WTC11 (cell line): ENCODE data around the gene INPP5A. TPM values are rescaled to one million over a fixed set of nuclear protein-coding genes. Genes with fewer than 3 reads are reported as not detected.

Experiments used
- ATAC-seq: fragments of 200-7000 bp; cut with Tn5 transposase; 2 replicates; pipeline ENCODE4 v1.10.0; 2021; ENCODE audit warnings: mild to moderate bottlenecking, moderate library complexity
- CTCF ChIA-PET: fragments of 300-600 bp; sonication (Branson Sonifier 250); formaldehyde crosslinking; loops from one replicate; lab custom pipeline; 2021; ENCODE audit warnings: antibody characterized with exemption; lab: Charles Lee
- POLR2A ChIA-PET: fragments of 350-600 bp; sonication (Branson Sonifier 250); formaldehyde crosslinking; loops from one replicate; lab custom pipeline; 2021; ENCODE audit warnings: antibody characterized with exemption; lab: Charles Lee
- DNase-seq: peaks from one replicate; pipeline ENCODE4 v3.0.0; 2021; ENCODE audit warnings: low spot score
- H3K27ac Mint-ChIP-seq: 2 replicates; pipeline ENCODE4 v1.8.0; 2021; ENCODE audit warnings: mixed read lengths
- H3K27me3 Mint-ChIP-seq: 2 replicates; pipeline ENCODE4 v1.8.0; 2021; ENCODE audit warnings: low read depth, mild to moderate bottlenecking, moderate library complexity, mixed read lengths
- H3K36me3 Mint-ChIP-seq: 2 replicates; pipeline ENCODE4 v1.8.0; 2021; ENCODE audit warnings: mixed read lengths
- H3K4me1 Mint-ChIP-seq: 2 replicates; pipeline ENCODE4 v1.8.0; 2022; ENCODE audit warnings: mixed read lengths
- H3K4me3 Mint-ChIP-seq: 2 replicates; pipeline ENCODE4 v1.8.0; 2021; ENCODE audit warnings: mild to moderate bottlenecking, moderate library complexity, mixed read lengths
- H3K9me3 Mint-ChIP-seq: 2 replicates; pipeline ENCODE4 v1.8.0; 2021; ENCODE audit warnings: mixed read lengths
- CREB1 ChIP-seq: sonication (generic); formaldehyde crosslinking; IDR thresholded peaks from 2 replicates; pipeline ENCODE4 v1.8.0; 2023; ENCODE audit warnings: mild to moderate bottlenecking, missing genetic modification reagents
- CREM ChIP-seq: sonication (generic); formaldehyde crosslinking; IDR thresholded peaks from 2 replicates; pipeline ENCODE4 v1.8.1; 2022; ENCODE audit warnings: mild to moderate bottlenecking, missing genetic modification reagents, moderate library complexity
- FOXK1 ChIP-seq: sonication (generic); formaldehyde crosslinking; IDR thresholded peaks from 2 replicates; pipeline ENCODE4 v1.8.0; 2022; ENCODE audit warnings: mild to moderate bottlenecking, moderate library complexity, missing genetic modification reagents
- FOXP1 ChIP-seq: sonication (generic); formaldehyde crosslinking; IDR thresholded peaks from 2 replicates; pipeline ENCODE4 v1.8.0; 2022; ENCODE audit warnings: missing genetic modification reagents, mild to moderate bottlenecking, moderate library complexity, borderline replicate concordance
- GRHL2 ChIP-seq: fragments of 250-450 bp; sonication (Bioruptor Pico); IDR thresholded peaks from 2 replicates; pipeline ENCODE4 v1.8.0; 2022; ENCODE audit warnings: mild to moderate bottlenecking, moderate library complexity; ENCODE audit not compliant: insufficient replicate concordance, severe bottlenecking
- KAT7 ChIP-seq: sonication (generic); formaldehyde crosslinking; IDR thresholded peaks from 2 replicates; pipeline ENCODE4 v1.8.1; 2023; ENCODE audit warnings: missing genetic modification reagents, mild to moderate bottlenecking, borderline replicate concordance
- MXD4 ChIP-seq: fragments of 250-450 bp; sonication (Bioruptor Pico); IDR thresholded peaks from 2 replicates; pipeline ENCODE4 v1.8.0; 2021; ENCODE audit warnings: mild to moderate bottlenecking, moderate library complexity, borderline replicate concordance
- NR1H2 ChIP-seq: sonication (generic); formaldehyde crosslinking; IDR thresholded peaks from 2 replicates; pipeline ENCODE4 v1.9.0; 2021; ENCODE audit warnings: mild to moderate bottlenecking, moderate library complexity, missing genetic modification reagents
- PRRX2 ChIP-seq: fragments of 250-450 bp; sonication (Bioruptor Pico); IDR thresholded peaks from 2 replicates; pipeline ENCODE4 v1.8.0; 2021; ENCODE audit warnings: mild to moderate bottlenecking
- SMAD4 ChIP-seq: sonication (generic); formaldehyde crosslinking; IDR thresholded peaks from 2 replicates; pipeline ENCODE4 v1.8.0; 2022; ENCODE audit warnings: mild to moderate bottlenecking, missing genetic modification reagents
- SP1 ChIP-seq: sonication (generic); formaldehyde crosslinking; conservative IDR thresholded peaks from 2 replicates; pipeline ENCODE4 v1.8.1; 2022; ENCODE audit warnings: missing genetic modification reagents
- TEAD1 ChIP-seq: sonication (generic); formaldehyde crosslinking; IDR thresholded peaks from 2 replicates; pipeline ENCODE4 v1.8.0; 2022; ENCODE audit warnings: mild to moderate bottlenecking, missing genetic modification reagents
- USF2 ChIP-seq: sonication (generic); formaldehyde crosslinking; IDR thresholded peaks from 2 replicates; pipeline ENCODE4 v1.8.1; 2023; ENCODE audit warnings: mild to moderate bottlenecking, missing genetic modification reagents, moderate library complexity
- ZNF263 ChIP-seq: sonication (generic); formaldehyde crosslinking; IDR thresholded peaks from 2 replicates; pipeline ENCODE4 v1.8.1; 2022; ENCODE audit warnings: low read depth, mild to moderate bottlenecking, moderate library complexity, missing genetic modification reagents
- ZNF416 ChIP-seq: fragments of 250-450 bp; sonication (Bioruptor Pico); IDR thresholded peaks from 2 replicates; pipeline ENCODE4 v1.9.0; 2021; ENCODE audit warnings: mild to moderate bottlenecking, inconsistent platforms
- total RNA-seq: library from RNA; stranded (reverse); gene quantifications from 3 replicates; pipeline ENCODE4 v1.2.3, GENCODE V29; 2021
- TF ChIP-seq, protein P1 (sequence below): sonication (generic); formaldehyde crosslinking; IDR thresholded peaks from 2 replicates; pipeline ENCODE4 v1.8.1; 2022; ENCODE audit warnings: low read depth, missing genetic modification reagents, borderline replicate concordance
- TF ChIP-seq, protein P2 (sequence below): sonication (generic); formaldehyde crosslinking; IDR thresholded peaks from 2 replicates; pipeline ENCODE4 v1.8.0; 2023; ENCODE audit warnings: missing genetic modification reagents, mild to moderate bottlenecking, borderline replicate concordance
- TF ChIP-seq, protein P3 (sequence below): sonication (generic); formaldehyde crosslinking; IDR thresholded peaks from 2 replicates; pipeline ENCODE4 v1.8.0; 2022; ENCODE audit warnings: mild to moderate bottlenecking, missing genetic modification reagents
- TF ChIP-seq, protein P4 (sequence below): sonication (generic); formaldehyde crosslinking; IDR thresholded peaks from 2 replicates; pipeline ENCODE4 v1.8.0; 2022; ENCODE audit warnings: mild to moderate bottlenecking, missing genetic modification reagents
- TF ChIP-seq, protein P5 (sequence below): sonication (generic); formaldehyde crosslinking; conservative IDR thresholded peaks from 2 replicates; pipeline ENCODE4 v1.8.1; 2023; ENCODE audit warnings: mild to moderate bottlenecking, low read depth, missing genetic modification reagents, moderate library complexity

INPP5A gene
- total RNA-seq, 1 experiment from 2014 or later: 22.1 TPM

- Mint-ChIP-seq H3K4me1 (peaks cover 12% of the 10 kb centered on the region), H3K27ac (no peak overlapping the region), H3K9me3 (no peaks in the 10 kb centered on the region), H3K4me3 (no peak overlapping the region), H3K36me3 (no peaks in the 10 kb centered on the region), H3K27me3 (no peaks in the 10 kb centered on the region)
- CTCF ChIA-PET: interaction anchor here (1.5 kb wide), 1 partner anchor 107 kb away, joined by 3 read pairs; no protein-coding TSS in a partner anchor
- POLR2A ChIA-PET: no interaction called here
- ATAC-seq: no peak
- TF ChIP-seq, protein P1, sequence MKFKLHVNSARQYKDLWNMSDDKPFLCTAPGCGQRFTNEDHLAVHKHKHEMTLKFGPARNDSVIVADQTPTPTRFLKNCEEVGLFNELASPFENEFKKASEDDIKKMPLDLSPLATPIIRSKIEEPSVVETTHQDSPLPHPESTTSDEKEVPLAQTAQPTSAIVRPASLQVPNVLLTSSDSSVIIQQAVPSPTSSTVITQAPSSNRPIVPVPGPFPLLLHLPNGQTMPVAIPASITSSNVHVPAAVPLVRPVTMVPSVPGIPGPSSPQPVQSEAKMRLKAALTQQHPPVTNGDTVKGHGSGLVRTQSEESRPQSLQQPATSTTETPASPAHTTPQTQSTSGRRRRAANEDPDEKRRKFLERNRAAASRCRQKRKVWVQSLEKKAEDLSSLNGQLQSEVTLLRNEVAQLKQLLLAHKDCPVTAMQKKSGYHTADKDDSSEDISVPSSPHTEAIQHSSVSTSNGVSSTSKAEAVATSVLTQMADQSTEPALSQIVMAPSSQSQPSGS (CRISPR knock-in tag): no peak
- TF ChIP-seq CREM (no peak), GRHL2 (no peak), SP1 (no peak), FOXK1 (CRISPR knock-in tag) (no peak), FOXP1 (CRISPR knock-in tag) (no peak), ZNF263 (no peak), PRRX2 (CRISPR knock-in tag) (no peak), SMAD4 (CRISPR knock-in tag) (no peak), USF2 (CRISPR knock-in tag) (no peak), KAT7 (CRISPR knock-in tag) (no peak), NR1H2 (no peak)
- TF ChIP-seq, protein P2, sequence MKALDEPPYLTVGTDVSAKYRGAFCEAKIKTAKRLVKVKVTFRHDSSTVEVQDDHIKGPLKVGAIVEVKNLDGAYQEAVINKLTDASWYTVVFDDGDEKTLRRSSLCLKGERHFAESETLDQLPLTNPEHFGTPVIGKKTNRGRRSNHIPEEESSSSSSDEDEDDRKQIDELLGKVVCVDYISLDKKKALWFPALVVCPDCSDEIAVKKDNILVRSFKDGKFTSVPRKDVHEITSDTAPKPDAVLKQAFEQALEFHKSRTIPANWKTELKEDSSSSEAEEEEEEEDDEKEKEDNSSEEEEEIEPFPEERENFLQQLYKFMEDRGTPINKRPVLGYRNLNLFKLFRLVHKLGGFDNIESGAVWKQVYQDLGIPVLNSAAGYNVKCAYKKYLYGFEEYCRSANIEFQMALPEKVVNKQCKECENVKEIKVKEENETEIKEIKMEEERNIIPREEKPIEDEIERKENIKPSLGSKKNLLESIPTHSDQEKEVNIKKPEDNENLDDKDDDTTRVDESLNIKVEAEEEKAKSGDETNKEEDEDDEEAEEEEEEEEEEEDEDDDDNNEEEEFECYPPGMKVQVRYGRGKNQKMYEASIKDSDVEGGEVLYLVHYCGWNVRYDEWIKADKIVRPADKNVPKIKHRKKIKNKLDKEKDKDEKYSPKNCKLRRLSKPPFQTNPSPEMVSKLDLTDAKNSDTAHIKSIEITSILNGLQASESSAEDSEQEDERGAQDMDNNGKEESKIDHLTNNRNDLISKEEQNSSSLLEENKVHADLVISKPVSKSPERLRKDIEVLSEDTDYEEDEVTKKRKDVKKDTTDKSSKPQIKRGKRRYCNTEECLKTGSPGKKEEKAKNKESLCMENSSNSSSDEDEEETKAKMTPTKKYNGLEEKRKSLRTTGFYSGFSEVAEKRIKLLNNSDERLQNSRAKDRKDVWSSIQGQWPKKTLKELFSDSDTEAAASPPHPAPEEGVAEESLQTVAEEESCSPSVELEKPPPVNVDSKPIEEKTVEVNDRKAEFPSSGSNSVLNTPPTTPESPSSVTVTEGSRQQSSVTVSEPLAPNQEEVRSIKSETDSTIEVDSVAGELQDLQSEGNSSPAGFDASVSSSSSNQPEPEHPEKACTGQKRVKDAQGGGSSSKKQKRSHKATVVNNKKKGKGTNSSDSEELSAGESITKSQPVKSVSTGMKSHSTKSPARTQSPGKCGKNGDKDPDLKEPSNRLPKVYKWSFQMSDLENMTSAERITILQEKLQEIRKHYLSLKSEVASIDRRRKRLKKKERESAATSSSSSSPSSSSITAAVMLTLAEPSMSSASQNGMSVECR (CRISPR knock-in tag): no peak
- TF ChIP-seq, protein P3, sequence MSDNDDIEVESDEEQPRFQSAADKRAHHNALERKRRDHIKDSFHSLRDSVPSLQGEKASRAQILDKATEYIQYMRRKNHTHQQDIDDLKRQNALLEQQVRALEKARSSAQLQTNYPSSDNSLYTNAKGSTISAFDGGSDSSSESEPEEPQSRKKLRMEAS (CRISPR knock-in tag): no peak
- TF ChIP-seq, protein P4, sequence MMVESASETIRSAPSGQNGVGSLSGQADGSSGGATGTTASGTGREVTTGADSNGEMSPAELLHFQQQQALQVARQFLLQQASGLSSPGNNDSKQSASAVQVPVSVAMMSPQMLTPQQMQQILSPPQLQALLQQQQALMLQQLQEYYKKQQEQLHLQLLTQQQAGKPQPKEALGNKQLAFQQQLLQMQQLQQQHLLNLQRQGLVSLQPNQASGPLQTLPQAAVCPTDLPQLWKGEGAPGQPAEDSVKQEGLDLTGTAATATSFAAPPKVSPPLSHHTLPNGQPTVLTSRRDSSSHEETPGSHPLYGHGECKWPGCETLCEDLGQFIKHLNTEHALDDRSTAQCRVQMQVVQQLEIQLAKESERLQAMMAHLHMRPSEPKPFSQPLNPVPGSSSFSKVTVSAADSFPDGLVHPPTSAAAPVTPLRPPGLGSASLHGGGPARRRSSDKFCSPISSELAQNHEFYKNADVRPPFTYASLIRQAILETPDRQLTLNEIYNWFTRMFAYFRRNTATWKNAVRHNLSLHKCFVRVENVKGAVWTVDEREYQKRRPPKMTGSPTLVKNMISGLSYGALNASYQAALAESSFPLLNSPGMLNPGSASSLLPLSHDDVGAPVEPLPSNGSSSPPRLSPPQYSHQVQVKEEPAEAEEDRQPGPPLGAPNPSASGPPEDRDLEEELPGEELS (CRISPR knock-in tag): no peak
- DNase-seq: peak; percentile 5
Observed at GRCh38 chr10:132546567-132547420, 9.2 kb downstream of the INPP5A start.

GRCh38 chr10:132547421-132547861 lies 9.9 kb downstream of the INPP5A start:
- Mint-ChIP-seq H3K27me3 (no peaks in the 10 kb centered on the region), H3K9me3 (no peaks in the 10 kb centered on the region), H3K36me3 (no peaks in the 10 kb centered on the region), H3K27ac (no peak overlapping the region), H3K4me3 (no peak overlapping the region), H3K4me1 (peaks cover 8% of the 10 kb centered on the region)
- DNase-seq (peak; percentile 9), ATAC-seq (no peak)
- TF ChIP-seq MXD4 (CRISPR knock-in tag) (no peak), TEAD1 (no peak), ZNF416 (CRISPR knock-in tag) (no peak), CREB1 (no peak), KAT7 (CRISPR knock-in tag) (no peak)
- TF ChIP-seq, protein P5, sequence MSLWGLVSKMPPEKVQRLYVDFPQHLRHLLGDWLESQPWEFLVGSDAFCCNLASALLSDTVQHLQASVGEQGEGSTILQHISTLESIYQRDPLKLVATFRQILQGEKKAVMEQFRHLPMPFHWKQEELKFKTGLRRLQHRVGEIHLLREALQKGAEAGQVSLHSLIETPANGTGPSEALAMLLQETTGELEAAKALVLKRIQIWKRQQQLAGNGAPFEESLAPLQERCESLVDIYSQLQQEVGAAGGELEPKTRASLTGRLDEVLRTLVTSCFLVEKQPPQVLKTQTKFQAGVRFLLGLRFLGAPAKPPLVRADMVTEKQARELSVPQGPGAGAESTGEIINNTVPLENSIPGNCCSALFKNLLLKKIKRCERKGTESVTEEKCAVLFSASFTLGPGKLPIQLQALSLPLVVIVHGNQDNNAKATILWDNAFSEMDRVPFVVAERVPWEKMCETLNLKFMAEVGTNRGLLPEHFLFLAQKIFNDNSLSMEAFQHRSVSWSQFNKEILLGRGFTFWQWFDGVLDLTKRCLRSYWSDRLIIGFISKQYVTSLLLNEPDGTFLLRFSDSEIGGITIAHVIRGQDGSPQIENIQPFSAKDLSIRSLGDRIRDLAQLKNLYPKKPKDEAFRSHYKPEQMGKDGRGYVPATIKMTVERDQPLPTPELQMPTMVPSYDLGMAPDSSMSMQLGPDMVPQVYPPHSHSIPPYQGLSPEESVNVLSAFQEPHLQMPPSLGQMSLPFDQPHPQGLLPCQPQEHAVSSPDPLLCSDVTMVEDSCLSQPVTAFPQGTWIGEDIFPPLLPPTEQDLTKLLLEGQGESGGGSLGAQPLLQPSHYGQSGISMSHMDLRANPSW (CRISPR knock-in tag): no peak
- ChIA-PET POLR2A (no interaction called here), CTCF (no interaction called here)
